NCI-H748 (cell line): ENCODE measurements around the gene MBD4.
"Not testable (repeated sequence)": the region's sequence is repeated elsewhere in the genome, so short reads cannot be mapped to it uniquely, and the experiment has no call there.

ENCODE experiments used
- DNase-seq: peaks from one replicate; lab custom pipeline; 2025; ENCODE audit not compliant: unreplicated experiment; lab: John Stamatoyannopoulos, UW

The MBD4 gene

DNA sequence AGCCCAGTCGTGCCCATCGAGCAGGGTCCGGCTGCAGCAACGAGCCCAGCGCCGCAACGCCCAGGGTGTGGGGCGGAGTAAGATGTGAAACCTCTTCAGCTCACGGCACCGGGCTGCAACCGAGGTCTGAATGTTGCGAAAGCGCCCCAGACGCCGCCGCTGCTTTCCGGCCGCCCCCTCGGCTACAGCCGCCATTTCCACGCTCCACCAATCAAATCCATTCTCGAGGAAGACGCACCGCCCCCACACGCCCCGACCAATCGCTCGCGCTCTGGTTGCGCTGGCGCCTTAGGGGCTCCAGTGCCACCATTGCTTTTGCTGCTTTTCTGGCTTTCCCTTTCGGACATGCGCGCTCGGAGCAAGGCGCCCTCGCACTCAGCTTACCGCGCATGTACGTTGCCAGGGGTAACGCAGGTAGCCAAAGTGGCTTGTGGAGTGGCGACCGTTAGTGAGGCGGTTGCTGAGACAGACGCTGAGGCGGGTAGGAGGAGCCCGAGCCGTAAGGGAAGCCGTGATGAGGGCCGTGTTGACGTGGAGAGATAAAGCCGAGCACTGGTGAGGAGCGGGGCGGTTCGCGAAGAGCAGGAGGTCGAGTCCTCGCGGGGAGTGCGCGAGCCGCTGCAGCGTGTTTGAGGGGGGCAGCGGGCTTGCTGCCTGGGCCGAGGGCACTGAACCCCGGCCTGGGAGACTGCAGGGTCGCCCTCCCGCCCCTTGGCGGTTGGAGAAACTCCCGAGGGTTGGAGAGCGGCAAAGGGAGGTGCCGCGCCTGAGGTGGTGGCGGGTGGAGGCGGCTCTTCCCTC is at the start of gene MBD4, which contains the start of gene IFT122:
Gene MBD4, minus strand, starts transcription at position 132 of the 801 bp plus-strand sequence. Its CDS starts 115 bp downstream, at position 17.
Gene IFT122, plus strand, starts transcription at position 408 of the 801 bp plus-strand sequence. Its CDS starts 107 bp downstream, at position 515.
- DNase-seq = peak; percentile 98

GRCh38 chr3:129489258-129489657 is 49.5 kb upstream of the MBD4 start:
- DNase-seq = not testable (repeated sequence)

GRCh38 chr3:129487868-129488335 is 48.2 kb upstream of the MBD4 start:
- DNase-seq = not testable (repeated sequence)

DNA sequence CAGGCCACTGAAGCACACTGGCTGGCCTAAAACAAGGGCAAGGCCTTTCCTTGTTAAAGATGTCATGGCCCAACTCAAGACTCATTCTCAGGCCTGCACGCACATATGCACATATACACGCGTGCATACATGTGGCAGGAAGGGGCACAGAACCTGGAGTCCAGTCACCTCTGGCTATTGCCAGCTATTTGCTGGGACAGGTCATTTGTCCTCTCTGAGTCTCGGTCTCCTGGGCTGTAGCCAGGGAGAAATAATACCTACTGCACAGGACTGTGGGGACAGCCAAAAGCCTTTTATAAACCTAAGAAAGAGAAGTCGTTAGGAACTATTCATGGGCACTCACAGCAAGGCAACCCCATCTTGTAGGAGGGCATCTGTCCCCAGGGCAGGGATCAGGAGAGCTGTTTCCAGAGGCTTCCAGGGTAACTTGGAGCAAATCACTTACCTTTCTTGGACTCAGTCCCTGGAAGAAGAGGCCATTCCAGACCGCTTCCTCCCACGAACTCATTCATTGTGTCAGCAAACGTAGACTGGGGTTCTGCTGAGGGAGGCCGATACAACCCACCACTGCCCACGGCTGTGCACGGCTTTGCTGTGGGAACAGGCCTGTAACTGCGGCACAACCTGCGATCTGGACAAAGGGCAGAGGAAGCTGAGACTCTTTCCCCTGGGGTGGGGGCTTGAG is 47.6 kb upstream of the MBD4 start:
- DNase-seq = no peak

- DNase-seq = no peak
Observed at GRCh38 chr3:129486664-129487035, 46.9 kb upstream of the MBD4 start.

DNA sequence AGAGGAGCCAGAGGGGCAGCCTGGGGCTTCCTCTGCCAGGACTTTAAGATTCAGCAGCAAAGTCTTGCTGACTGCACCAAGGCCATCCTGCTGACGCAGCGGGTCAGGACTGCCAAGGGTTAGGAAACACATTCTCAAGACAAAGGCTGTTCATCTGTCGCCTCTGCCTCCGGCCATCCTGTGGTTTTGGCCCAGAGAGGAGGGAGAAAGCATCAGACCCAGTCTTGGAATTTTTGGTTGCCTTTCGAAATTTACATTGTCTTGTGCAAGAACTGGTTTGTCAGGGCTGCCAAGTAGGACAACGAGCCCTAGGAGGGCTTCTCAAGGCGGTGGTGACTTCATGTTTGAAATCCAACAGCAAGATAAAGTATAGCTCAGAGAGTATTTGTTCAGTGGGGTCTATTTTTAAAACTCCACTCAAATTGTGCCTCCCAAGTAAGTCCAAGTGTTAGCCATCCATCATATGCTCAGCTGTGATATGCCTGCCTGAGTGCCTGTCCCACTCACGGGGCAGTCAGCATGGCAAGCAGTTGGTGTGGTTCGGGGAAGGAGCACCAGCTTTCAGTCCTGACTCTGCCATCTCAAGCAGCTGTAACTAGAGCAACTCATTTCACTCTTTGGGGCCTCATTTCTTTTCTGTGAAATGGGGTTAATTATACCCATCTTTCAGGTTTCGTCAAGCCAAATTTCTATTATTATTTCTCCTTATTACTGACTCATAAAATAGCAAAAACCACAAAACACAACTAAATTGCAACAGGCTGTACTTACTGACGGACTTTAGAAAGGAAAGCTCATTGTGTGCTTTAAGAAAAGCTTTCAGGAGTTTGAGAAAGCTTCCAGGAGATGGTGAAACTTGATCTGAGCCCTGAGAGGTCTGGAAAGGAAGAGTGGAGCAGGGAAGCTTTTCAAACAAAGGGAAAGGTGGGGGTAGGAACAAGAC is 46.2 kb upstream of the MBD4 start:
- DNase-seq = no peak

DNA sequence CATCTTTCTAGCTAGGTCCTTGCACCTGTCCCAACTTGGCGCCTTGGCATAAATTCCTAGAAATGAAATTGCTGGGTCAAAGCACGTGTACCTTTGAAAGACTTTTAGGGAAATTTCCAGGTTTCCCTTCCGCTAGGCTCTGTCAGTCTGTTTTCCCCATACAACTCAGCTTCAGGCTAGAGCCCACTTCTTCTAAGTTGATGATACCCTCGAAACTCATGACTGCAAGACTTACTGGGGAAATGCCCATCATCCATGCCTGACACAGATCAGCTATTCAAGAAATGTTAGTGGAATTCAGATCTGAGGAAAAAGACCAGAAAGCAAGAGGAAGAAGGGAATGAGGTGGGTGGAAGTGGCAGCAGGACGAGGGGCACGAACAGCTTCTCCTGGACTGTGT is 45.4 kb upstream of the MBD4 start:
- DNase-seq = not testable (repeated sequence)

GRCh38 chr3:129483870-129484269 is 44.1 kb upstream of the MBD4 start:
- no peak for DNase-seq

DNA sequence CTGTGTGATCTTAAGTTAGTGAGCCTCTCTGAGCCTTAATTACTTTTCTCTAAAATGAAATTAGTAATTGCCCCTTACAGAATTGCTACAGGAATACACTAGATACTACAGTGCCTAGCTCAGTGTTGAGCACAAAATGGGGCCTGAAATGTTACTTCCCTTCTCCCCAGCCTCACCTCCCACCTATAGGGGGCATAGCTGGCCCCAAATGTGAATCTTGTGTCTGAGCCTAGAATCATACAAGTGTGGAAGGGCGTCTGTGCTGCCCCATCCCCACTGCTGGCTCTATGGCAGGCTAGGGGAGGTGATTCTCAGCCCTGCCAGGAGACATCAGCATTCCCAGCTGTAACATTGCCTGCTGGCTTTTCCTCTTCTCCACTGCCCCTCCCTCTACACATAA is 43.0 kb upstream of the MBD4 start:
- DNase-seq = no peak

GRCh38 chr3:129481766-129482332 is 42.1 kb upstream of the MBD4 start:
- DNase-seq = no peak

DNA sequence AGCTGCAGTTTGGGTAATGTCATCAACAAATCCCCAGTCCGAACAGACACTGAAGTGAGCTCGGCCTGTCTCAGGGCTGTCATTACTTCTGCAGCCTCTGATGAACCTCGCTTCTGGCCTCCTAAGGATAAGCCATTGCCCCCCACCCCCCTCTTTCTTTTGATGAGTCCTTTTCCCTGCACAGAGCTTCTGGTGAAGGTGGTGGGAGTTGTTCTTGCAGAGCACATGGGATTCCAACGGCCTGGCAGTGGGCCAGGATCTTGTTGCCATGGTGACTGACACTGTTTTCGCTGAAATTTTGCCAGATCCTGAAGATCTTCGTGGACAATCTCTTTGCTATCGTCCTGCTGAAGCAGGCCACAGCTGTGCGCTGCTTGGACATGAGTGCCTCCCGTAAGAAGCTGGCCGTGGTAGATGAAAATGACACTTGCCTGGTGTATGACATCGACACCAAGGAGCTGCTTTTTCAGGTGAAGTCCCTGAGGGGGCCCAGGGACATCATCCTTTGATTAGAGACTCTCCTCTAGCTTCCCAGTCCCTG is 41.5 kb upstream of the MBD4 start:
- DNase-seq = not testable (repeated sequence)

DNA sequence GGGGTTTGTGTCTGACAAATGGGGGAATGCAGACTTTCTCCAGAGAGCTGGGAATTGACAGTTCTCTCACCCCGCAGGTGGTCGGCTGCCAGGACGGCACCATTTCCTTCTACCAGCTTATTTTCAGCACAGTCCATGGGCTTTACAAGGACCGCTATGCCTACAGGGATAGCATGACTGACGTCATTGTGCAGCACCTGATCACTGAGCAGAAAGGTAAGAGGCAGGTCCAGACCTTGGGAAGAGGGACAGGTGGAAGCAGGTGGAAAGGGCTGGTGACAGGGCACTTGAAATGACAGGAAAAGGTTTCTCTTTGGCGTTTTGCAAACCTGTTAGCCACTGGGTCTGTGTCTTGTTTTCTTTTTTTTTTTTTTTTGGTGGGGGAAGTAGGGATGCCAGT is 36.8 kb upstream of the MBD4 start:
- DNase-seq = no peak

GRCh38 chr3:129475863-129476262 is 36.1 kb upstream of the MBD4 start:
- DNase-seq = no peak

GRCh38 chr3:129474984-129475804 is 35.4 kb upstream of the MBD4 start:
- no peak for DNase-seq

DNA sequence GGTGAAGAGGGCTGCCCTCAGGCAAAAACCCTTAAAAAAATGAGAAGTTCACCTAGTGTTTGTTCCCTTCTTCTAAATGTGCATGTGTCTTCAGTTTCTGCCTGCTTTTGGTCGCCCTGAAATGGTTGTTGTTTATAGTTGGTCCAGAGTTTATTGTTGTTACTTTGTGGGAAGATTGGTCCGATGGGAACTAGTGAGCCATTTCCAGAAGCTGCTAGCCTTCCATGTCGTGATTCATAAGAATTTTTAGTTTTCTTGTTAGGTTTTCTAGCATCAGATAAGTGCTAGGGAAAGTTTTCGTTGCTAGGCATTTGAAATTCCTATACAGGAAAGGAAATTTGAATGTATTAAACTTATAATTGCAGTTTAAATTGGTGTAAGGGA is 34.0 kb upstream of the MBD4 start:
- no peak for DNase-seq

- DNase-seq = no peak
Observed at GRCh38 chr3:129473067-129473768, 33.5 kb upstream of the MBD4 start.

DNA sequence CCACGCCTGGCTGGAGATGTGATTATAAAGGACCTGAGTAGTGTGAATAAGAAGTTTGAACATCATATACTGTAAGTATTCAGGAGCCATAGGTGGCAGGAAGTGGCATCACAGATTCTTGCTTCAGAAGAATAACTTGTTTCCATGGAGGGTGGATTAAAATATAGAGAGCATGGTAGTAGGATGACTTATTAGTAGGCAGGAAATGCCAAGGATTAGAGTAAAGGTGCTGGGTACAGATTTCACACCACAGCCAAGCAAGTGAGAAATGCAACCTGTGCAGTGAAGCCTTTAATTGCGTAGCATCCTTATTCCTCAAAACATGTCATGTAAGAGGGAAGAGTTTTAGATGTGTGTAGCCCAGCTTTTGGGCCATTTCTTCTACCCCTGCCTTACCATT is 31.1 kb upstream of the MBD4 start:
- DNase-seq = no peak

DNA sequence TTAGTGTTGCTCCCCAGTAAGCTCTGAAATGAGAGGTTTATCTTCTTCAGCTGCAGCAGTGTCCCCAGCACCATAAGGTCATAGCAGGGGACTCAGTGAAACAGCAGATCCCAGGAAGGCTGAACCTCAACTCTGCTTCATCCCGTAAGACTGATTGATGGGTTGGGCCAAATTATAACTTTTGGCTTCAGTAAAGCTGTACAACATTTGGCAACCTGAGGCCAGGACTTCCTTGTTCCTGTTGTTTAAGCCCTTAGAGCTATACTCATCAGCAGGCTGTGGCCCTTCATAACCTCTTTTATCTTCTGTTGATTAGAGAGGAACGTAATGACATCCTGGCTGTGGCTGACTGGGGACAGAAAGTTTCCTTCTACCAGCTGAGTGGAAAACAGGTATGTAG is 29.3 kb upstream of the MBD4 start:
- no peak for DNase-seq

- DNase-seq = no peak
Observed at GRCh38 chr3:129467932-129468331, 28.2 kb upstream of the MBD4 start.
